Measurements from ENCODE around the gene ZNF57.

GRCh38 chr19:2944403-2944774 is 43.7 kb downstream of the ZNF57 start:
- no peak for TF ChIP-seq YY1 (IDR thresholded peaks at IDR 0.05; ENCODE audit: insufficient read depth, insufficient replicate concordance, low read depth, low read length)
- no peak for TF ChIP-seq BRCA1 (CRISPR knock-in tag; IDR thresholded peaks at IDR 0.05)
- TF ChIP-seq MAFK (conservative IDR thresholded peaks at IDR 0.05 in 1 of 2, IDR thresholded peaks at IDR 0.05 in 1 of 2; ENCODE audit: low read length in 2 of 2), result no peak
- no peak for TF ChIP-seq EZH2 (conservative IDR thresholded peaks at IDR 0.05; ENCODE audit: low read depth, low read length)
- no peak for TF ChIP-seq MZF1 (CRISPR knock-in tag; IDR thresholded peaks at IDR 0.05; ENCODE audit: borderline replicate concordance)
- TF ChIP-seq CHCHD3 (CRISPR knock-in tag; IDR thresholded peaks at IDR 0.05), result no peak
- no peak for TF ChIP-seq NFIB (CRISPR knock-in tag; IDR thresholded peaks at IDR 0.05; ENCODE audit: borderline replicate concordance)
- TF ChIP-seq ATF5 (CRISPR knock-in tag; IDR thresholded peaks at IDR 0.05; ENCODE audit: low read depth), result no peak
- TF ChIP-seq ZNF672 (CRISPR knock-in tag; IDR thresholded peaks at IDR 0.05), result no peak
